Progenitor cell of endocrine pancreas (in vitro differentiated cells): ENCODE measurements around the gene UBE2U. TPM values are rescaled to one million over a fixed set of nuclear protein-coding genes. Genes with fewer than 3 reads are reported as not detected.

Experiments used
- DNase-seq: peaks from one replicate; pipeline ENCODE4 v3.0.0; 2021; ENCODE audit warnings: low spot score; ENCODE audit not compliant: unreplicated experiment
- H3K27ac Mint-ChIP-seq: 2 replicates; pipeline ENCODE4 v1.8.0; 2021; ENCODE audit warnings: mild to moderate bottlenecking, moderate library complexity, mixed read lengths
- H3K27me3 Mint-ChIP-seq: 2 replicates; pipeline ENCODE4 v1.8.0; 2021; ENCODE audit warnings: mixed read lengths
- H3K36me3 Mint-ChIP-seq: 2 replicates; pipeline ENCODE4 v1.8.0; 2022; ENCODE audit warnings: mixed read lengths; ENCODE audit not compliant: insufficient read depth
- H3K4me1 Mint-ChIP-seq: 2 replicates; pipeline ENCODE4 v1.8.0; 2021; ENCODE audit warnings: low read depth, mixed read lengths
- H3K4me3 Mint-ChIP-seq: 2 replicates; pipeline ENCODE4 v1.8.0; 2021; ENCODE audit warnings: low read depth, mild to moderate bottlenecking, moderate library complexity, mixed read lengths
- H3K9me3 Mint-ChIP-seq: 2 replicates; pipeline ENCODE4 v1.8.0; 2021; ENCODE audit warnings: low read depth, mixed read lengths
- total RNA-seq: library from RNA; stranded (reverse); gene quantifications from 2 replicates; pipeline ENCODE4 v1.2.1, GENCODE V29; 2021
- TF ChIP-seq, protein P1 (sequence below): fragments of 200-600 bp; sonication (generic); IDR thresholded peaks from one replicate; pipeline ENCODE4 v1.5.0; 2021; ENCODE audit warnings: antibody characterized with exemption, mild to moderate bottlenecking; ENCODE audit not compliant: unreplicated experiment

UBE2U gene
- total RNA-seq, 1 donor from 2014 or later, result not detected

DNA sequence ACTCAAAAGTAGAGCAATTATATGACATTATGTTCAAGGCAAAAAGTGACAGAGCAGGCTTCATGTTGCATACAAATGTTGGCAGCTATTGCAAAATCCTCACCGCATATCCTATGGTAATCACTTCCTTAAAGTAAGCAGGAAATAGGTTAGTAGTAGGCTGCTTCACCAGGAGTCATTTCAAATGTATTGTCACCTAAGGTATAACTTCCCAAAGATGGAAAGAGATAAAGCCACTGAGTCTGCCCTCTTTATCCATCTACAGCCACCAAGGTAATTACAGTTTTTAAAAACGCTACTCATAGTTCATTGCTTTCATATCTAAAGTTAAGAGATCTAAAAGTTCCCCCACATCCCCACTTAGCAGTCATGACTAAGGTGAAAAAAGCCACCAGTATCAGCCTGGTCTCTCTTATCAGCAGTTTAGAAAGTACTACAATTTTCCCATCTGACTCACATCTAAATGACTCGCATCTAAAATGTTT lies 31.6 kb upstream of the UBE2U start:
- peak overlapping the region; percentile 36 for H3K27ac Mint-ChIP-seq

DNA sequence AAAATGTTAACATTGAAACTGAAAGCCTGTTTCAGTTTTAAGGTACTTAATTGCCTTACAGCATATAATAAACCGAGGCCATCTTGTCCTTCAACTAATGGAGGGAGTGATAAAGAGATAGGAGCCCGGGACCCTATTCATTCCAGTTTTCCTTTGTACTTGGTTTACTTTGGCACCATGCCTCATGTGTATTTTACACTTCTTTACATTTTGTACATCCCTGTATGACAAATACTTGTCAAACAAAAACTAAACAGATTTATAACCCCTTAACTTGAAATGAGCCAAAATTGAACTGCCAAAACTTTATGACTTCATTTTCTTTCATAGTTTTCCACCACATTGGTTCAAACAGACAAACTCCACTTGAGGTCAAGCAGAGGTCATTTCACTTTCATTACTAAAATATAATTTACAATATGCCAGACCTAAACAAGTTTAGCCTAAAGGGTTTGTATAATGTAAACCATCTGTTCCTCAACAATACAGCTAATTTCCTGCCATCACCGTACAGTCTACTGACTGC lies 30.9 kb upstream of the UBE2U start:
- Mint-ChIP-seq H3K27me3 (no peaks in the 10 kb centered on the region), H3K27ac (no peak overlapping the region), H3K4me3 (no peak overlapping the region), H3K36me3 (peaks cover 57% of the 10 kb centered on the region), H3K9me3 (peaks cover 5% of the 10 kb centered on the region), H3K4me1 (peaks cover 7% of the 10 kb centered on the region)
- no peak for DNase-seq
- TF ChIP-seq, protein P1, sequence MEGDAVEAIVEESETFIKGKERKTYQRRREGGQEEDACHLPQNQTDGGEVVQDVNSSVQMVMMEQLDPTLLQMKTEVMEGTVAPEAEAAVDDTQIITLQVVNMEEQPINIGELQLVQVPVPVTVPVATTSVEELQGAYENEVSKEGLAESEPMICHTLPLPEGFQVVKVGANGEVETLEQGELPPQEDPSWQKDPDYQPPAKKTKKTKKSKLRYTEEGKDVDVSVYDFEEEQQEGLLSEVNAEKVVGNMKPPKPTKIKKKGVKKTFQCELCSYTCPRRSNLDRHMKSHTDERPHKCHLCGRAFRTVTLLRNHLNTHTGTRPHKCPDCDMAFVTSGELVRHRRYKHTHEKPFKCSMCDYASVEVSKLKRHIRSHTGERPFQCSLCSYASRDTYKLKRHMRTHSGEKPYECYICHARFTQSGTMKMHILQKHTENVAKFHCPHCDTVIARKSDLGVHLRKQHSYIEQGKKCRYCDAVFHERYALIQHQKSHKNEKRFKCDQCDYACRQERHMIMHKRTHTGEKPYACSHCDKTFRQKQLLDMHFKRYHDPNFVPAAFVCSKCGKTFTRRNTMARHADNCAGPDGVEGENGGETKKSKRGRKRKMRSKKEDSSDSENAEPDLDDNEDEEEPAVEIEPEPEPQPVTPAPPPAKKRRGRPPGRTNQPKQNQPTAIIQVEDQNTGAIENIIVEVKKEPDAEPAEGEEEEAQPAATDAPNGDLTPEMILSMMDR, result no peak

More for the DNA sequence above, 31.6 kb upstream of the UBE2U start:
- TF ChIP-seq, protein P1, result no peak
- peaks cover 5% of the 10 kb centered on the region for H3K9me3 Mint-ChIP-seq
- DNase-seq, result no peak
- peaks cover 7% of the 10 kb centered on the region for H3K4me1 Mint-ChIP-seq
- H3K27me3 Mint-ChIP-seq, result no peaks in the 10 kb centered on the region
- no peak overlapping the region for H3K4me3 Mint-ChIP-seq
- H3K36me3 Mint-ChIP-seq, result peaks cover 59% of the 10 kb centered on the region

DNA sequence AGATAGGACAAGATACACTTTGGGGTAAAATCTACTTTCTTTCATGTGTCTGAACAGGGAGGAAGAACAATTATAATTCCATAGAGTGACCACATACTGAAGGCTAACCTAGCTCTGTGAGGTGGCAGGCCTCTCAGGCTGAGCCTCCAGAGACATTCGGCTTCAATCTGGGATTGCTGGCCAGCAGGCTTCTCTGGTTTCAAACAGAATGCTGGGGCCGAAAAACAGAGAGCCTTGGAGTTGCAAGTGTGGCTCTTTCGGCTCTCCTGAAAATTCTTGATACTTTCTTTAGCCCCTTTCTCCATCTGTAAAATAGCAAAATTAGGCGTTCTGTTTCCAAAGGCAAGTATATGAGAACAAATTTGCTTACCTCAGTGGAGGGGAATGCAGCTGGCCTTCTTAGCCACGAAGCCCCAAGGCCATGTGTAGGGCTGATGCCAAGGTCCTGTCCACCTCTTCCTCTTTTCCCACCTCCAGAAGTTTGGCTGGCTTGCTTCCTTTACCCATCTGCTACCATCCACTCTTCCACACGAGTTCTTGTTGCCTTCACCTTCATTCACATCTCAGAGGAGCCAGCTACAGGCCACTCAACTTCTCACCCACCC lies 30.0 kb upstream of the UBE2U start:
- Mint-ChIP-seq H3K27ac (peak overlapping the region; percentile 33), H3K4me1 (peaks cover 7% of the 10 kb centered on the region), H3K36me3 (peaks cover 59% of the 10 kb centered on the region), H3K4me3 (no peak overlapping the region), H3K9me3 (peaks cover 5% of the 10 kb centered on the region), H3K27me3 (no peaks in the 10 kb centered on the region)
- TF ChIP-seq, protein P1, result no peak
- DNase-seq, result no peak

DNA sequence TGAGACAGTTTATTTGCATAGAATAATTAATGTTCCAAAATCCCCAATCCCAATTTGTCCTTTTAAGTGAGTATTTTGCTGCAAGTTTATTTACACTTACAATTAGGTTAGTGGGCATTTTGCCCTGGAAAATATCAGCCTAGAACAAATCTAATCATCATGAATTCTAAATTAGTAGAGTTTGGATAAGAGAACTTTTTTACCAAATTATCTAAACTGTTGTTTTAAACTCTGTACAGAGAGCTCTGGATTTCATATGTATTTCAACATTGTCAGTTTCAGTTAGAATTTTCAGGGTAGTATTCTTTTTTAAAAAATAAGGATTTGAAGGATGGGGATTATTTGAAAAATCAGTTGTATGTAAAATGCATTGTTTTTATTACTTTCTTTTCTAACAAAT lies 27.8 kb upstream of the UBE2U start:
- TF ChIP-seq, protein P1, result no peak
- H3K27me3 Mint-ChIP-seq, result no peaks in the 10 kb centered on the region
- peaks cover 7% of the 10 kb centered on the region for H3K4me1 Mint-ChIP-seq
- H3K9me3 Mint-ChIP-seq, result peaks cover 5% of the 10 kb centered on the region
- no peak for DNase-seq
- no peak overlapping the region for H3K27ac Mint-ChIP-seq
- H3K36me3 Mint-ChIP-seq, result peaks cover 44% of the 10 kb centered on the region
- no peak overlapping the region for H3K4me3 Mint-ChIP-seq

DNA sequence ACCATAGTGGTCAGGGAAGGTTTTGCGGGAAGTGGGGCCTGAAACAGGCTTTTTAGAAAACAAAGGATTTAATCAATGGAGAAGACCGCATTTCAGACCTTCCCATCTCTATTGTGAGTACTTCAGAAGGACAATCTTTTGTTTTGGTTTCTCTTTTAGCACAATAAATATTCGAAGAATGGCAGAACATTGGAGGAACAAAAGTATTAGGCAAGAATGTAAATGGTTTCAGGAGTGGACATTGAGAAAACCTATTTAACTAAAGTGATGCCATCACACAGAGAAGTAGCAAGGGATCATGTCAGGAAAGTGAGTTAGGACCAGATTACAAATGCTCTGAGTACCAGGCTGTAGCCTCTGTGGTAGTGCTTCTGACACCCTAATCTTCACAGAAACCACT lies 26.8 kb upstream of the UBE2U start:
- Mint-ChIP-seq H3K4me3 (no peak overlapping the region), H3K4me1 (peaks cover 6% of the 10 kb centered on the region), H3K36me3 (peaks cover 38% of the 10 kb centered on the region), H3K9me3 (no peaks in the 10 kb centered on the region), H3K27me3 (no peaks in the 10 kb centered on the region), H3K27ac (peak overlapping the region; percentile 33)
- no peak for DNase-seq
- TF ChIP-seq, protein P1, result no peak
